GM21360 (cell line): ENCODE results near the gene SYNGR2.

Source experiments
- ATAC-seq: cut with Tn5 transposase; IDR thresholded peaks from one replicate; pipeline ENCODE4 v1.9.1; 2021; ENCODE audit warnings: mild to moderate bottlenecking, moderate library complexity; ENCODE audit not compliant: unreplicated experiment

SYNGR2 gene

DNA sequence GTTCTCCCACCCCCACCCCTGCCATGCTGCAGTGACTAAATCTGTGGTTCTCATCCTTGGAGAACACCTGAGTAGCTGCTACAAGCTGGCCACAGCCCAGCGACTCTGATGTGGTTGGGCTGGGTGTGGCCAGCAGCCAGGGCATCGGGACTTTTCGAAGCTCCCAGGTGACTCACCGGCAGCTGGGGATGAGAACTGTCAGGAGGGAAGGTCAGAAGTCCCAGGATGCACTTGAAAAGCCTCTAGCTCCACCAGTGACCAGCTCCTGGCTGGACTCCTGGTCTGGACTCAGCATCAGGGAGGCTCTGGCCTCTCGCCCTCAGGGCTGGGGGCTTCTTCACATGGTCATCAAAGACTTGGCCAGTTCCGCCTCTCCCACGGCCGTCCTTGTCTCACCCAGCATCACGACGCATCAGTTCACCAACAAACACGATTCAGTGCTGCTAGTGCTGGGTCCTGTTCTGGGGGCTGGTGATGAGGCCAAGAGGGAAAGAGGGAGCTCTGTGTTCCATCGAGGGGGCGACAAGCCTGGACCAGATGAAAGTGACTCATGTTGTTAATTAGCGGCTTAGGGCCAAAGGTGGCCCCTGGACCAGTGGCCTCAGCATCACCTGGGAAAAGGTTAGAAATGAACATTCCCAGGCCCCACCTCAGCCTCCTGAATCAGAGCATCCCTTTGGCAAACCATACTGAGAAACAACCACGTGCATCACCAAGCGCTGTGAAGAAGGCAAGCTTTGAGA, 26.1 kb upstream of the SYNGR2 start:
- ATAC-seq, result no peak

DNA sequence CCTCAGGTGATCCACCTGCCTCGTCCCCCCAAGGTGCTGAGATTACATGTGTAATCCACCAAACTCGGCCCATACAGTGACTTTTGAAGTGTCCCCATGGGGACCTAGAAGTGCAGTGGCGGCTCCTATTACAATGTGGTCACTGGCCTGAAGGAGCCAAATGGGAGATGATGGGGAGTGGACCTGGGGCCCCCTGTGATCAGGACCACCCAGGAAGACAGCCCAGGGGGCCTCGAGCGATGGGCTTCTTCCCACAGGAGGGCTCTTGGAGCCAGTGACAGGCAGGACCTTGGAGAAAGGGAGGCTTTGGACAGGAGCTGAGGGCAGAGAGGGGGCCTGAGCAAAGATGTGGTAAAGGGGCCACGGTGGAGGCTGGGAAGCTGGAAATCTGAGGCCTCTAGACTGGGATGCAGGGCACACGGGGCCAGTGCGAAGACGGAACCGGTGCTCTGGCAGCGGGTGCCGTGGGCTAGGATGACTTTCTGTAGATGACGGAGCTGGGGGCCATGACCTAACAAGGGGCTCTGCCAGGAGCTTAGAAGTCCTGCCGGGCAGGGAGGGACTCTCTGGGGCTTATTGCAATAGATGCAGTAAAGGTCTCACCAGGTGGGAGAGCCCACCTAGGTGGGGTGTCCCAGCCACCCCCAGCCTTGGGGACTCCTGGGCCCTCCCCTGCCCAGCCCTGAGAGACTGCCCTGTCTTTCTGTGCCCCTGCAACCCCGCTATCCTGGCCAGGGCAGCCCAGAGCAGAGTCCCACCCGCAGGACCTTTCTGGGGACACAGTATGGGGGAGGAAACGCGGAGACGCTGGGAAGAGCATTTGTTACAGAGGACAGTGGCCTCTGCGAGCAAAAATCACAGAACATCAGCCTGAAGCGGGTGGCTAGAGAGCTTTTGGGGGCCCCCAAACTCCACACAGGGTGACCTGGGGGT, 24.9 kb upstream of the SYNGR2 start:
- ATAC-seq, result no peak

DNA sequence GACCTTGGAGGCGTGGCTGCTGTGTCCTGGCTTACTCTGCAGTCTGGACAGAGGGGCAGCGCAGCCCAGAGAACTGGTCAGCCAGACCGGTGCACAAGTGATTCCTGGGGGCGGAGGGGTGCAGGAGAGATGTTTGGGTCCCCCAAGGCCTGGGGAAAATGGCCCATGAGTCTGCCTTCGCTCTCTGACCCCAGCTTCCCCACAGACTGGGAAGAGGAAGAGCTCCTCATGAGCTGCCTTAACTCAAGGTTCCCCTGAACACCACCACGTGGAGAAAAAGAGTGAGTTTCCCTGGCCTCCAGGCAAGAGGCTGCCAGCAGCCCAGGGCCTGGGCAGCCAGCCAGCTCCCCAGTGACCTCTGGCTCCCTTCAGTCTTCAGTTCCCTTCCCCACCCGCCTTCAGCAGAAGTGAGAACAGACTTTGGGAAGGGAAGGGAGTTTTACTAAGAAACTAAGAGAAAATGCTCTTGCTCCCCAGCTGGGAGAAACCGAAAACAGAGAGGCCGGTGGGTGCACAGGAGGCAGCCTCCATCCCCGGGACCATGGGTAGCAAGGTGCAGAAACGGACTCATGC, 24.1 kb upstream of the SYNGR2 start:
- ATAC-seq, result no peak

DNA sequence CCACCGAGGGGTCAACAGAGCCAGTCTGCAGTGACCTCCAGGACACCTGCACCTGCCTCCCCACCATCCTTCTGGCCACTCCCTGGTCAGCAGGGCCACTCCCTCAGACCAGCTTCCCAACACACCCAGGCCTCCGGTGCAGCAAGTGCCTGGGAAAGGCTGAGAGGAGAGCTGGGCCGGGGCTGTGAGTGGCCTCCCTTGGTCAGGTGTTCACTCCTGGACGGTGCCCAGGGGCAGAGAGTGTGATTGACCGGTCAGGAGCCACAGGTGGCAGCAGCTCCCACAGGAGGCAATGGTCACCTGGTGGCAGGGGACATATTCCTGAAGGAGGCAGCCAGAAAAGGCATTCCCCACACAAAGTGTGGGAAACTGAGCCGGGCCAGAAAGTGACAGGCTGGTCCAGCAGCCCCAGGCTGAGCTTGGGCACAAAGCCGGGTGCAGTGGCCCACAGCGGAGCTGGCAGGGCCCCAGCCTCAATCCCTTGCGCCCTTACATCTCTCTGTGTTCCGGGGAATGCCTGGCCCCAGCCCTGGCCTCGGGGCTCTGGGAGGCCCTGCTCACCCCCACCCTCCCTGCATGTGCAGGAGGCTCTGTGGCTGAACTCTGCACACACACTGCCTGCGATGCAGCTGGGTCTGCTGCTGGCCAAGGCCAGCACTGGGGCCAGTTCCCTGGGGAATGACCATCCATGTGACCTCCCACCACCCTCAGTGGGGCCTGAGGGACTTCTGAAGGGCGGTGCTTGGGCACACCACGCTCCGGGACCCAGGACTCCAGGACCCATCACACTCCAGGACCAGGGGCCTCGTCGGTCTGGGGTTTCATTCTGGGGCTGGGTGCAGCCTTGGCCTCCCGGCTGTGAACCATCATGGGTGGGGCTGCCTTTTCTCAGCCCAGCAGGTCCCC, 23.4 kb upstream of the SYNGR2 start:
- ATAC-seq, result no peak

DNA sequence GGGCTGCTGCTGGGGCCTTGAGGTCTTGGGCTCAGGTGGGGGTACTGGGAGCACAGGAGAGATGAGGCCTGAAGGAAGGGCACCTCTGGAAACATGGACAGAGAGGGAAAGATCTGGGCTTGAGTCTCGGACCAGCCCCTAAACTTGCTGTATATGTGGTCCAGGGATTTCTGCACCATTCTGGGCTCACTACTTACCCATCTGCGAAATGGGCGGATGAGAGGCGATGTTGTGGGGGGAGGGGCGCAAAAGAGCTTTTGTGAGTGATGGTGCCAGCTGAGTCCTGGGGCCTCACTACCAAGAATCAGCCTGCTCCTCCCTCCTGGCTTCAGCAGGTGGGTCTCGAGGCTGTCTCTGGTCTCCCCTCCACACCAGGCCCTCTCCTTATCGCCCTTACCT, 21.9 kb upstream of the SYNGR2 start:
- ATAC-seq, result no peak

DNA sequence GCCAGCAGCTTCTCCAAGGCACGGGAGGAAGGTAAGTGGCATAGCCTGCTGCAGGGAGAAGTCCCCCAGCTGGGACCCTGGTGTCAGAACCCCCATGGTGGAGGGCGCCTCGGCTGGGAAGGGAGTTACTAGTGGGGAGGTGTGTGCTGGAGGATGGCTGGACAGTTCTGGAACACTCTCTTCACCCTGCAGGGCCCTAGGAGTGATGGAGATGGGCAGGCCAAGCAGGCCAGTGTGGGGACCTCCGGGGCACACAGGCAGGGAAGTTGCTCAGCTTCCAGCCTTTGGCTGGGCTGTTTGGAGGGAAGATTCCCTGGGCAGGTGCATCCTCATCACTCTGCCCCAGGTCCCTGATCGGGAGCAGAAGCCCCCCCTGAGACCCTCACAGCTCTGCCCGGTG, 21.5 kb upstream of the SYNGR2 start:
- ATAC-seq, result no peak

DNA sequence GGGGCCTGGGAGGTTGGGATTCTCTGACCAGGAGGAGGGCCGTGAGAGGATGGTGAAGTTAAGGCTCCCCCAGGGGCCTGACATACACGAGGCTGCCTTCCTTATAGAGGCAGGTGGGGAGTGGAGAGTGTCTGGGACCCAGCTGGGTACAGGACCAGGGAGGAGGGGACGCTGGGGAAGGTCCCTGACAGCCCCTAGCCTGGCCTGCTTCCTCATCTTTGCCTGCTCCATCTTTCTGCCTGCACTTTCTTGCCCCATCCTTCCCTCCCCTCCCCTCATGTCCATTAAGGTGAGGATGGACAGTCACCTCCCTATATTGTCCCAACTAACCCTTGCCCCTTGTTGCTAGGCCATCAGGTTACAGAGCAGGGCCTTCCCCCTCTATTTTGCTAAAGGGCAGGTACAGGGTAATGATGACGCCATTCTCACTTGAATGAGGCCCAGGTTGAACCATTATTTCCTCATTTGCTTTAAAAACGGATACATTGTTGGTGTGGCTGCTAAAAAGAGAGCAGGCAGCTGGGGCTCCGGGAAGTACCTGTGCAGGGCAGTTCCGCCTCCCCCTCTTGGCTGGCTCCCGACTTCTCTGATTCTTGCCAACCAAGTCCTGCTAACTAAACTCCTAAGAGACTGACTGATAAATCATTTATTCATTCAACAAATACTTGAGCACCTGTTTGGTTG, 20.9 kb upstream of the SYNGR2 start:
- no peak for ATAC-seq

DNA sequence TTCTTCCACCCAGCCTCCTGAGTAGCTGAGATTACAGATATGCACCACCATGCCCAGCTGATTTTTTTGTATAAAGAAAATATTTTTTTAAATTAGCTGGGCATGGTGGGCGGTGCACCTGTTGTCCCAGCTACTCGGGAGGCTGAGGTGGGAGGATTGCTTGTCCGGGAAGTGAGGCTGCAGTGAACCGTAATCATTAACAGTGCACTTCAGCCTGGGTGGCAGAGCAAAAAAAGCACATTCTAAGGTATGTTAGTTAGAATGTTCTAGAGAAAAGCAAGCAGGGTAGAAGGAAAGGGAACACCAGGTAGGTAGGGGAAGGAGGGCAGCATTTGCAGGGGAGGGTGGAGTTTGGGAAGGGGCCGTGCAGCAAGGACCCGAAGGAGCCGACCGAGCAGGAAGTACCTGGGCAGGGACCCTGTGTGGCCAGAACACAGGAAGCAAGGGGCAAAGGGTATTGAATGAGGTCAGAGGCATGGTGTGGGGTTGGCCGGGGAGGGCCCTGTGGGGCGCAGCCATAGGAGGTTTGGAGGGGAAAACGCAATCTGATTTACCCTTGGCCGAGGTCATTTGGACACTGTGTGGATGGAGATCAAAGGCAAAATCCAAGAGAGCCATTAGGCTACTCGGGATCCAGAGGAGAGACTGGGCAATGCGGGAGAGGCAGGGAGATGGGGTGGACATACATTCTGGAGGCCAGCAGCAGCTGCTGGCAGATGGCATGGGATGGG, 19.9 kb upstream of the SYNGR2 start:
- no peak for ATAC-seq

DNA sequence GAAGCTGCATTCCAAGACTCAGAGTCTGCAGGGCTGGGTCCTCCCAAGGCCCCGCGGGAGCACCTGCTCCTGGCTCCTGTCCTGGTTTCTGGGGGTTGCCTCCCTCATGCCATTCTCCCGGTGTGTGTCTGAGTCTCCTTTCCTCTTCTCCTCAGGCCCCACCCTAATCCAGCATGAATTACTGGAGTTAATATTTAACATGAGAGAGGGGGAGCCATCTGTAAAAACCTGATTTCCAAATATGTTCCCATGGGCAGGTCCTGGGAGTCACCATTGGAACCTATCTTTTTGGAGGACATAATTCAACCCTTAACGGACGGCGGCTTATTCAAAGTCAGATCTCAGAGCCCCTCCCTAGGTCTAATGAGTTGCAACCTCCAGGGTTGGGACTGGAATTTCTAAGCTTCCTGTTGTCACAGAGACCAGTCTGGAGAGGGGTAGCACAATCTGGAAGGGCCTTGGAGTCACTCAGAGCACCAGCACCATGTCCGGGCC, 16.8 kb upstream of the SYNGR2 start:
- no peak for ATAC-seq

DNA sequence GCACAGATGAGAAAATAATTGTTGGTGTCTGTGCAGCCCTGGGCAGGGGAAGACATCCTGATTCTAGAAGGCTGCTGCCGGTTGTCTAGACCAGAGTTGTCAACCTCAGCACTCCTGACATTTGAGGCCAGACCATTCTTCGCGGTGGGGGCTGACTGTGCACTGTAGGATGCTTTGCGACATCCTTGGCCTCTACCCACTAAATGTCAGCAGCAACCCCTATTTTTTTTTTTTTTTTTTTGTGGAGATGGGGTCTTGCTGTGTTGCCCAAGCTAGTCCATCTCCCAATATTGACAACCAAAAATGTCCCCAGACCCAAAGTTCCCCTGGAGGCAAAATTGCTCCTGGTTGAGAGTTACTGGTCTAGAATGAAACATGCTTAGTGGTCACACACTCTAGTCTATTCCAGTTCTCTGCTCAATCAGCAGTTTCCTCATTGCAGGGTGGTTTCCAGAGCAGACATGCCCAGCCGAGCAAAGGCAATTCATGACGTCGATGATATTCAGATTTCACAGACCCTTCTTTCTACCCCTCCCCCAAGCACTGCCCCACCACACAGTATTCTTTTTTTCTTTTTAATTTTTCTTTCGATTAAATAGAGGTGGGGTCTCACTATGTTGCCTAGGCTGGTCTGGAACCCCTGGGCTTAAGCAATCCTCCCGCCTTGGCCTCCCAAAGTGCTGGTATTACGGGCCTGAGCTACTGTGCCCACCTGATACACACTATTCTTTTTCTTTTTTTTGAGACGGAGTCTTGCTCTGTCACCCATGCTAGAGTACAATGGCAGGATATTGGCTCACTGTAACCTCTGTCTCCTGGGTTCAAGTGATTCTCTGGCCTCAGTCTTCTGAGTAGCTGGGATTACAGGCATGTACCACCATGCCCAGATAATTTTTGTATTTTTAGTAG, 13.2 kb upstream of the SYNGR2 start:
- ATAC-seq, result peak; percentile 39

DNA sequence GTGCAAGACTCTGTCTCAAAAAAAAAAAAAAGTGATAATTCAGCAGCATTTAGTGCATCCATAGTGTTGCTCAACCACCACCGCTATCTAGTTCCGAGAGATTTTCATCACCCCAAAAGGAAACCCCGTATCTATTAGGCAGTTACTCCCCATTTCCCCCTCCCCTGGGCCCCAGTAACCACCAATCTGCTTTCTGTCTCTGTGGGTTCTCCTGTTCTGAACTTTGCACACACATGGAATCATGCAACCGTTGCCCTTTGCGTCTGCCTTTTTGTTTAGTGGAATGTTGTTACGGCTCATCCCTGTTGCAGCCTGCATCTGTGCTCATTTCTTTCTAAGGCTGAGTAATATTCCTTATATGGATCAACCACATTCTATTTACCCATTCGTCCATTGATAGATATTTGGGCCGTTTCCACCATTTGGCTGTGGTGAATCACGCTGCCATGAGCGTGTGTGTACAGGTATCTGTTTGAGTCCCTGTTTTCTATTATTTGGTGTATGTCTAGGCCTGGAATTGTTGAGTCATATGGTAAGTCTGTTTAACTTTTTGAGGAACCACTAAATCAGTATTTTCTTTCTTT, 8.7 kb upstream of the SYNGR2 start:
- ATAC-seq, result no peak

DNA sequence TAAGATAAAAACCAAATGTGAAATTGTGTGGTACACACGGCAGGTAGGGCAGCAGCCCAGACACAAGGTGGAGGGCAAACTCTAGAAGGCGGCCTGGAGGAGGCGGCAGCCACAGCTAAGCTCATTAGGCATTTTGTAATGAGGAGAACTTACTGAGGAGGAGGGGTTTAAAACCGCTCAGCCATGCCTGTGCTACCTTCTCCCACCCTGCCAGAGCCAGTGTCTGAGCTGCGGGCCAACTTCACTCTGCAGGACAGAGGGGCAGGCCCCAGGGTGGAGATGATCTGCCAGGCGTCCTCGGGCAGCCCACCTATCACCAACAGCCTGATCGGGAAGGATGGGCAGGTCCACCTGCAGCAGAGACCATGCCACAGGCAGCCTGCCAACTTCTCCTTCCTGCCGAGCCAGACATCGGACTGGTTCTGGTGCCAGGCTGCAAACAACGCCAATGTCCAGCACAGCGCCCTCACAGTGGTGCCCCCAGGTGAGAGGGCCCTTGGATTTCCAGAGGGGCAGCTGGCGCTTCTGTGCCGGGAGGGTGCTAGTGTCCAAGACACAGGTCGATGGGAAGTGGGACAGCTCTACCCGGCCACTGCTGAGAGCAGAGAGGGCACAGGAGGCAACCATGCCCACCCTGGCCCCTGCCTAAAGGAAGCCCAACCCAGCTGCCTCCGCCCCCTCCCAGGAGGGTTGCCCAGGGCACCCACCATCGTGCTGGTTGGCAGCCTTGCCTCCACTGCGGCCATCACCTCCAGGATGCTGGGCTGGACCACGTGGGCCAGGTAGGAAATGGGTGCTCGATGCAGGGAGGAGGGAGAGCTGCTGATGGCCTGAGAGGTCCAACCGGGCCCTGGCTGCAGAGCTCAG, 4.3 kb upstream of the SYNGR2 start:
- ATAC-seq, result no peak

DNA sequence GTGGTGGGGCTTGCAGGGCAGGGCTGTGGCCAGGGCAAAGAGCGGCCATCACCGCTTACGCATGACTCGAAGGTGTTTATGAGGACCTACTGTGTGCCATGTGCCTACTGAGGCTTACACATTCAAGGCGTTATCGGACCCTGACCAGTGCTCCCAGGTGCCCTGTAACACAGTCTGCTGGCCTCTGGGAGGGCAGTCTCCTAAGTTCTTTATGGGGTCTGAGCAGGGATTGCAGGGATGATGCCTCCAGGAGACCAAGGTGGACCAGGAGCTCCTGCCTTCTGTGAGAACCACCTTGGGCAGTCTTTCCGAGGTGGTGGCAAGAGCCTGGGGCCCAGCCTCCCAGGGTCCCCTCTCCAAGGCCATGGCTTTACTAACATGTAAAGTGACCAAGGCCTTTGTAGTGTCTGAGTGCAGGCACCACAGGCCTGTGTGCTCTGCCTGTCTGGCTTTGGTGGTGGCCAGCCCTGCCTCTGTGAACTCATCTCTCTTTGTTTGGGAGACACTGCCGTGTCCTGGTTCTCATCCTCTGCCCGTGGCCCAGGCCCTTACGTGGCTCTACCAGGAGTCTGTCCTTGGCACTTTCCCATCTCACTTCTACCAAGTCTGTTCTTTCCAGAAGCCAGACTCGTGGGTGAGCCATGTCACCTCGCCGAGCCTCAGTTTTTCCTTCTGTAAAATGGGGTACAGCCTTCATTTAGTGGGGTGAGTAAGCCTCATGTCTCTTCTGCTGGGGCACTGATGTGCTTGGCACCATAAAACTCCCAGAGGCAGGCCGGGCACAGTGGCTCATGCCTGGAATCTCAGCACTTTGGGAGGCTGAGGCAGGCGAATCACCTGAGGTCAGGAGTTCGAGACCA, 3.4 kb upstream of the SYNGR2 start:
- ATAC-seq, result no peak

DNA sequence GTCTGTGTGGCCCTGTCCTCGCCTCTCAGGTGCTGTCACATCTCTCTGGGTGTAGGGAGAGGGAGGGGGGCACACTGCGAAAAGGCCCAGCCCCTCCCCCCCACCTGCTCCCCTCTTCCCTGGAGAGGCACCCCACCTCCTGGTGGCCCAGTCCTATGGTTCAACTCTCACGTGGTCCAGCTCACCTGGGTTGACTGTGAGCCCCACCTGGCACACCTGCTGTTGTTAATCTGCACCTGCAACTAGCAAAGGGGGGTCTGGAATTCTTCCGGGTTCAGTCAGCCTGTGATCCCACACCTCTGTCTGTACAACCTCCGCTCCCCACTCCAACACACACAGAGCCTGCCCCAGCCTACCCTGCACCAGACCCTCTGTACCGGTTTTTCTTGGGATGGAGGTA, 2.0 kb upstream of the SYNGR2 start:
- no peak for ATAC-seq

DNA sequence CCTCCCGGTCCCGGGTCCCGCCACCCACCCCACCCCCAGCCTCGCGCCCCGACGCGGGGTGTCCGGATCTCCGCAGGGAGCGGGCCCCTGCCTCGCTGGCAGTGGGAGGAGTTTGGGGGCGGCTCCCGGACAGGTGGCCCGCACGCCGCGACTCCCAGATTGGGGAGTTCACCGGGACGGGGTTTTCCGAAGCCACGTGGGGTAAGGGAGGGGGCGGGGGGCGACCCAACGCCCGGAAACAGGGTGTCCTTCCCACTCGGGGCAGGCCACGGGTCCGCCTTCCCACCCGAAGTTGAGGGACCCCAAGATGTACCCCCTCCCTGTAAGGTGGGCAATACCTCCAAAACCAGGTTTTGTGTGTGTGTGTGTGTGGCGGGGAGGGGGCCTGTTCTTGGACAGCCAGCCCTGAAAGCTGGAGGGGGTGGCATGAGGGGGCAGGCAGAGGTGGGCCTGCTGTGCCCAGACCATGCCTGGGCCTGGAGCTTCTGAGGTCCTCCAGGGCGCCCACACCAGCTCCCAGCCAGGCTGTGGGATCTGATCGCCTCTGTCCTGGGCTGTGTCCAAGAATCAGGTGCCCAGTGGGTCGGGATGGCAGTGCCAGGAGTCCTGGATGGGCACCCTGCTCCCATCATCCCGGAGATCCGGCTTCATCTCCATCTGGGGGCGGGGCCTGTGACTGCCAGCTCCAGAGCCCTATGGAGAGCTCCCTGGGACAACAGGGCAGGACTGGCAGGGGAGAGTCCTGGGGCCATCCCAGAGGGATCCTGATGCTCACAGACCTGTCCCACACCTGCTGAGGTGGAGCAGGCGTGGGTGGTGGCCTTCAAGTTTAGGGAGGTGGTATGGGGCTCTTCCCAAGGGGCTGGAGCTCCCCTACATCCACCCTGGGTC, 767 bp downstream of the SYNGR2 start:
- ATAC-seq, result peak; percentile 14
